HG03469 (cell line): ENCODE data around the gene PLCXD1.
"Not testable (repeated sequence)": the region's sequence is repeated elsewhere in the genome, so short reads cannot be mapped to it uniquely, and the experiment has no call there.

ENCODE experiments used
- ATAC-seq: cut with Tn5 transposase; IDR thresholded peaks from one replicate; pipeline ENCODE4 v1.9.1; 2021; ENCODE audit warnings: mild to moderate bottlenecking, moderate library complexity, moderate number of reproducible peaks; ENCODE audit not compliant: unreplicated experiment

The PLCXD1 gene

DNA sequence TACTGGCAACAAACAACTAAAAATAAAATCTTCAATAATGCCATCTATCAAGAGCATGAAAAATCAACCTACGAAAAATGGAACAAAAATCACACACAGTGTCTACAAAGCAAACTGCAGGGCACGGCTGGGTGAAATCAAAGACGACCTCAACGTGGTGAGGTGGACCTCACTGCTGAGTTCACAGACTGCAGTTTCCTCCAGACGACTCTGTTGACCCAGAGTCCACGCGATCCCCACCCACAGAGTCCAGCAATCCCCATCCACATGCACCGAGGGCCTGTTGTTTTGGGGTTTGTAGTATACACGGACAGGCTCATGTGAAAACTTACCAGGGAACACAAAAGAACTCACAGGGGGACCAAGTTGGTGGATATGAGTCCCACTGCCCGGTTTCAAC, 68.5 kb downstream of the PLCXD1 start:
- no peak for ATAC-seq

GRCh38 chrX:350148-350533, 69.0 kb downstream of the PLCXD1 start:
- ATAC-seq, result no peak

DNA sequence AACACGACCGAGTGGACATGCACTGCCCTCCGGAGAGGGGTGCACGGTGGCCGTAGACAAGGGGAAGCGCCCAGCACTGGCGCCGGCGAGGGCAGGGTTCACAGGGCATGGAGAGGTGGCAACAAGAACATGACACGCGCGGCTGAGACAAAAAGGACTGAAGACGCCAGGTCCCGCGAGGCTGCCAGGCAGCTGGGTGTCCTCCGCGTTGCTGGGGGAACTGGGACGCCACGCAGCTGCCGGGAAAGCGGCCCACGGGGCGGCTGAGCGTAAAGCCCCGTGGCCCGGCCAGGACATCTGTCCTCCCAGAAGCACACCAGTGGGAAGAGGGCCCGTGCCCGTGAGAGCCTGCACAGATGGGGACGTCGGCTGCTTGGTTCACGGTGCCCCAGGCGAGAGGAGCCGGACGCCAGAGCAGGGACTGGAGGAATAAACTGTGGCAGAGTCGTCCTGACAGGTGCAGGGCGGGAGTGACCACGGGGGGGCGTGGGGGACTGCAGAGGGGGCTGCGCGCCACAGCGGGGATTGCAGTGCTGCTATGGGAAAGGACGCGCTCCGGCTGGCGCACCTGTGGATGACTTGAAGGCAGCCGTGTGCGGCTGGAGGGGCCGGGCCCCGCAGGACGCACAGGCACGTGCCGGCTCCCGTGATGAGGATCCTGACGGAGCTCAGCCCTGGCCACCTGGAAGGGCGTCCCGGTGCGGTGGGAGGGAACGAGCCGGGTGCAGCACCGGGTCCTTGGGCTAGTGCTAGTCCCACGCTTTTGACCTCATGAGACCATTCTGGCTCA, 69.5 kb downstream of the PLCXD1 start:
- no peak for ATAC-seq

DNA sequence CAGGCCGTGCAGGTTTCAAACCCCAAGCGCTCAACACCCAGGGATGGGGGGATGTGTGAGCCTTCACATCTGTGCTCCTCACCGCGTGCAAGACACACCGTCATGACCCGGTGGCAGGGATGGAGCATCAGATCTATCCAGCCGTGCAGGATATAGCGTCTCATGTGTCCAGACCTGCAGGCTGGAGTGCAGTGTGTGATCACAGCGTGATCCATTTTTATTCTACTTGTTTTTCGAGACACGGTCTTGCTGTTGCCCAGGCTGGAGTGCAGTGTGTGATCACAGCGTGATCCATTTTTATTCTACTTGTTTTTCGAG, 70.1 kb downstream of the PLCXD1 start:
- ATAC-seq, result not testable (repeated sequence)

GRCh38 chrX:351736-352135, 70.6 kb downstream of the PLCXD1 start:
- no peak for ATAC-seq

GRCh38 chrX:352181-352580, 71.0 kb downstream of the PLCXD1 start:
- ATAC-seq, result no peak

DNA sequence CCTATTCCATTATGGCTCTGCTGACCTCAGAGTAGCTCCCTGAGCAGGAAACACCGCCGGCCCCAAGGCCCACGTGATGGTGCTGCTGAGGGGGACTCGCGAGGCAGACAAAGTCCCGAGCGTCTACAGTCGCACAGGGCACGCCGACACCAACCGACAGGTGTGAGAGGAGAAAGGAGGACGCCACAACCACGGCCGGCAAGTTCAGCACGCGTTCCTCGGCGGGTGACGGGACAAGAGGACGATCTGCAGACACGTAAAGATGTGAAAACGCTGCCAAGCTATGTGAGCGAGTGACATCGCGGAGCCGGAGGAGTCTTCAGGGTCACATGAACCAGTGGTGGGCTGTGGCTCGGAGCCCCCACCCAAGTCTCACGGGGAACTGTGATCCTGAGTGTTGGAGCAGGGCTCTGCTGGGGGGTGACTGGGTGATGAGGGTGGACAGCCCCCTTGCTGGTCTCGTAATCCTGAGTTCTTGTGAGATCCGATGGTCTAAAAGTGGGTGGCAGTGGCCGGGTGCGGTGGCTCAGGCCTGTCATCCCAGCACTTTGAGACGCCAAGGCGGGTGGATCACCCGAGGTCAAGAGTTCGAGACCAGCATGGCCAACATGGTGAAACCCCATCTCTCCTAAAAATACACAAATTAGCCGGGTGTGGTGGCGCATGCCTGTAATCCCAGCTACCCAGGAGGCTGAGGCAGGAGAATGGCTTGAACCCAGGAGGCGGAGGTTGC, 71.6 kb downstream of the PLCXD1 start:
- ATAC-seq, result no peak
